Endodermal cell (in vitro differentiated cells): ENCODE results near the gene OR10T2. TPM values are rescaled to one million over a fixed set of nuclear protein-coding genes. Genes with fewer than 3 reads are reported as not detected.

Experiments
- DNase-seq: peaks from one replicate; pipeline ENCODE4 v3.0.0-alpha.2; 2017
- H3K27ac ChIP-seq: 2 replicates; pipeline ENCODE4 v1.5.1; 2013; ENCODE audit warnings: mild to moderate bottlenecking, low read depth, low read length, moderate library complexity
- H3K27me3 ChIP-seq: 2 replicates; pipeline ENCODE4 v1.6.1; 2013; ENCODE audit warnings: mild to moderate bottlenecking, low read length, moderate library complexity; ENCODE audit not compliant: insufficient read depth, control insufficient read depth, poor library complexity, severe bottlenecking
- H3K36me3 ChIP-seq: 2 replicates; pipeline ENCODE4 v1.7.0; 2013; ENCODE audit warnings: mild to moderate bottlenecking, low read length, moderate library complexity; ENCODE audit not compliant: control insufficient read depth, insufficient read depth
- H3K4me1 ChIP-seq: one replicate; pipeline ENCODE4 v1.7.0; 2013; ENCODE audit warnings: low read length; ENCODE audit not compliant: control insufficient read depth, insufficient read depth
- H3K4me3 ChIP-seq: 2 replicates; pipeline ENCODE4 v1.5.1; 2013; ENCODE audit warnings: mild to moderate bottlenecking, low read length, moderate library complexity
- H3K9ac ChIP-seq: 2 replicates; pipeline ENCODE4 v1.6.1; 2013; ENCODE audit warnings: mild to moderate bottlenecking, low read length, moderate library complexity; ENCODE audit not compliant: poor library complexity, severe bottlenecking; ENCODE audit errors: extremely low read depth
- H3K9me3 ChIP-seq: 2 replicates; pipeline ENCODE4 v1.6.1; 2013; ENCODE audit warnings: mild to moderate bottlenecking, low read length, moderate library complexity; ENCODE audit not compliant: control insufficient read depth
- H3K27ac Mint-ChIP-seq: 2 replicates; pipeline ENCODE4 v1.8.0; 2020; ENCODE audit warnings: mixed read lengths
- H3K27me3 Mint-ChIP-seq: 2 replicates; pipeline ENCODE4 v1.8.0; 2021; ENCODE audit warnings: mild to moderate bottlenecking, mixed read lengths; ENCODE audit not compliant: insufficient read depth
- H3K36me3 Mint-ChIP-seq: 2 replicates; pipeline ENCODE4 v1.8.0; 2020; ENCODE audit warnings: low read depth, mixed read lengths
- H3K4me1 Mint-ChIP-seq: 2 replicates; pipeline ENCODE4 v1.8.0; 2020; ENCODE audit warnings: mixed read lengths
- H3K4me3 Mint-ChIP-seq: 2 replicates; pipeline ENCODE4 v1.8.0; 2020; ENCODE audit warnings: mild to moderate bottlenecking, moderate library complexity, mixed read lengths
- H3K9me3 Mint-ChIP-seq: 2 replicates; pipeline ENCODE4 v1.8.0; 2020; ENCODE audit warnings: mild to moderate bottlenecking, mixed read lengths
- WGBS, 2 experiments: methylation state at CpG; one replicate each; pipeline versions ENCODE4 v1.1.5 to v1.1.7; 2013; ENCODE audit warnings: missing lambda C conversion rate in 2 of 2, mixed read lengths in 1 of 2; ENCODE audit not compliant: insufficient coverage in 1 of 2, insufficient read length in 1 of 2; 5-methylcytosine and 5-hydroxymethylcytosine counted together
- total RNA-seq, 2 donors: library from RNA; stranded (reverse); fragmentation: NEBNext Ultra II Directional in 1 of 2; extraction: Animal tissue kit (Norgen Biotek cat#: 25700) in 1 of 2; gene quantifications; 2 replicates in 1 of 2; 3 replicates in 1 of 2; pipeline ENCODE4 v1.2.1, GENCODE V29; 2021
- TF ChIP-seq, protein P1 (sequence below): fragments of 200-600 bp; sonication (generic); conservative IDR thresholded peaks from 2 replicates; pipeline ENCODE4 v1.5.0; 2021; ENCODE audit warnings: antibody characterized with exemption, mild to moderate bottlenecking

Gene OR10T2
- total RNA-seq, 2 donors from 2014 or later = not detected

- Histone ChIP-seq H3K4me3 (no peak overlapping the region), H3K27ac (no peak overlapping the region), H3K36me3 (no peaks in the 10 kb centered on the region), H3K9ac (no peak overlapping the region), H3K27me3 (no peaks in the 10 kb centered on the region), H3K9me3 (no peaks in the 10 kb centered on the region), H3K4me1 (no peaks in the 10 kb centered on the region)
- TF ChIP-seq, protein P1, sequence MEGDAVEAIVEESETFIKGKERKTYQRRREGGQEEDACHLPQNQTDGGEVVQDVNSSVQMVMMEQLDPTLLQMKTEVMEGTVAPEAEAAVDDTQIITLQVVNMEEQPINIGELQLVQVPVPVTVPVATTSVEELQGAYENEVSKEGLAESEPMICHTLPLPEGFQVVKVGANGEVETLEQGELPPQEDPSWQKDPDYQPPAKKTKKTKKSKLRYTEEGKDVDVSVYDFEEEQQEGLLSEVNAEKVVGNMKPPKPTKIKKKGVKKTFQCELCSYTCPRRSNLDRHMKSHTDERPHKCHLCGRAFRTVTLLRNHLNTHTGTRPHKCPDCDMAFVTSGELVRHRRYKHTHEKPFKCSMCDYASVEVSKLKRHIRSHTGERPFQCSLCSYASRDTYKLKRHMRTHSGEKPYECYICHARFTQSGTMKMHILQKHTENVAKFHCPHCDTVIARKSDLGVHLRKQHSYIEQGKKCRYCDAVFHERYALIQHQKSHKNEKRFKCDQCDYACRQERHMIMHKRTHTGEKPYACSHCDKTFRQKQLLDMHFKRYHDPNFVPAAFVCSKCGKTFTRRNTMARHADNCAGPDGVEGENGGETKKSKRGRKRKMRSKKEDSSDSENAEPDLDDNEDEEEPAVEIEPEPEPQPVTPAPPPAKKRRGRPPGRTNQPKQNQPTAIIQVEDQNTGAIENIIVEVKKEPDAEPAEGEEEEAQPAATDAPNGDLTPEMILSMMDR = no peak
- no peak overlapping the region for H3K4me3 Mint-ChIP-seq
- no peak for DNase-seq
- no peaks in the 10 kb centered on the region for H3K27me3 Mint-ChIP-seq
- H3K36me3 Mint-ChIP-seq = no peaks in the 10 kb centered on the region
- no peaks in the 10 kb centered on the region for H3K9me3 Mint-ChIP-seq
- H3K4me1 Mint-ChIP-seq = peaks cover 2% of the 10 kb centered on the region
- H3K27ac Mint-ChIP-seq = no peak overlapping the region
Observed at GRCh38 chr1:158417586-158417985, 18.3 kb upstream of the OR10T2 start.

DNA sequence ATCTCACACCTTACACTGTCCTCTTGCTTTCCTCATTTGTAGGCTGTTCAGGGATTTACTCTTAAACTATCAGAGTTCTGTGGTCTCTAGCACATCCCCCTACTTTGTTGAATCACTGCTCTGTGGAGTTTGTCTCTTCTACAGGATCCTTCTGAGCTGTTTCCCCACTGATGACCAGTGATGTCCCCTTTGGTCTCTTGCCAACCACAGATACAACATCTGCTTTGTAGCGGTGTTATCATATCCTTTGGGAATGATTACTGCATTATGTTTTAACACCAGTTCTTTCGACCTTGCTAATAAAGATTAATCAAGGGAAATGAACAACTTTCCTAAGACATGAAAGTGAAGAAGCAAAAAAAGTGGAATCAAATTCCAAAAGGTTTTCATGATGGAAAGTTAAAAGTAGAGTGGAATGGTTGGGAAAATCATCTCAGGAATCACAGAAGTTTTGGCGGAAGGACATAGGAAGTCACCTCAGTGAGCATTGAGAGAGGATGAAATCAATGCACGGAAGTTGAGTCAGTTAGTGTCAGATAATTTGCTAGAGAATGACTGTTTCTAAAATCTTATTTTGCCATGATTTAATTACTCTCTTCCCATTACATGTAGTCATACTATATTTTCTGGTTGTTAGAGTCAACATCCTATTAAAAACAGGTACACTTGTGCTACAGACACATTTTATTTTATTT is 15.5 kb upstream of the OR10T2 start:
- H3K27me3 Mint-ChIP-seq = no peaks in the 10 kb centered on the region
- no peaks in the 10 kb centered on the region for H3K4me1 Mint-ChIP-seq
- H3K9me3 ChIP-seq = no peaks in the 10 kb centered on the region
- no peaks in the 10 kb centered on the region for H3K36me3 Mint-ChIP-seq
- WGBS, 2 experiments = 92 to 95% methylated on average over 4 of the region's 4 CpGs
- no peak overlapping the region for H3K4me3 Mint-ChIP-seq
- TF ChIP-seq, protein P1 = no peak
- DNase-seq = no peak
- H3K9ac ChIP-seq = no peak overlapping the region
- H3K9me3 Mint-ChIP-seq = no peaks in the 10 kb centered on the region
- H3K27ac Mint-ChIP-seq = no peak overlapping the region
- no peaks in the 10 kb centered on the region for H3K27me3 ChIP-seq
- no peaks in the 10 kb centered on the region for H3K36me3 ChIP-seq
- H3K4me3 ChIP-seq = no peak overlapping the region
- no peak overlapping the region for H3K27ac ChIP-seq
- no peaks in the 10 kb centered on the region for H3K4me1 ChIP-seq

DNA sequence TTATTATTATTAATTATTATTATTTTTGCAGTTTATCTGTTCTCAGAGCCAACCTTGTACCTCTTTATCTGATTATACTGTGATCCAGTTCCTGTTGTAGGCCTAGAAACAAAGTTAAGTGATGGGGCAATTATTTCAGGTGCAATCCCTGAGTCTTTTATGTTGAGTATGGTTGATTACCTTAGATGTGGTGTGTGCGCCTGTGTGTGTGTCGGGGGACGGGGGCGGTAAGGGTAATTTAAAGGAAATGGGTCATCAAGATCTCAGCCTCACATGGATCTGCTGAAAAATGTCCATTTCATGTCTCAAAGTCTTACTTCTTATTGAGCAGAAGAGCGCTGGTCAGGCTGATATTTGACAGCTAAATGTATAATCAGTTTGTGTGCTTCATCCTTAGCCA is 7.8 kb upstream of the OR10T2 start:
- H3K9me3 ChIP-seq = no peaks in the 10 kb centered on the region
- WGBS, 2 experiments = 98% methylated on average over 5 of the region's 5 CpGs; no CpG with 5 or more reads in 1 of the 2 experiments
- H3K4me3 ChIP-seq = no peak overlapping the region

More for the DNA sequence above, 7.8 kb upstream of the OR10T2 start:
- no peaks in the 10 kb centered on the region for H3K27me3 ChIP-seq
- Mint-ChIP-seq H3K27me3 (no peaks in the 10 kb centered on the region), H3K4me1 (no peaks in the 10 kb centered on the region), H3K36me3 (no peaks in the 10 kb centered on the region), H3K4me3 (no peak overlapping the region), H3K27ac (no peak overlapping the region), H3K9me3 (no peaks in the 10 kb centered on the region)
- H3K4me1 ChIP-seq = no peaks in the 10 kb centered on the region
- no peaks in the 10 kb centered on the region for H3K36me3 ChIP-seq
- H3K27ac ChIP-seq = no peak overlapping the region
- DNase-seq = no peak
- TF ChIP-seq, protein P1 = no peak
- no peak overlapping the region for H3K9ac ChIP-seq
